HEK293 (cell line): Measurements from ENCODE around the gene PDGFC.

ENCODE experiments used
- CTCF ChIA-PET: fragments of 350-600 bp; formaldehyde crosslinking; extraction: SDS; loops from one replicate; lab custom pipeline; 2021; ENCODE audit warnings: antibody characterized with exemption; lab: Yijun Ruan, JAX
- POLR2A ChIA-PET: fragments of 300-600 bp; formaldehyde crosslinking; extraction: SDS; loops from one replicate; lab custom pipeline; 2020; ENCODE audit warnings: antibody characterized with exemption, inconsistent platforms; lab: Yijun Ruan, JAX
- H3K27ac ChIP-seq: fragments of 200-500 bp; sonication (Bioruptor generic); 2 replicates; pipeline ENCODE4 v1.5.1; 2014; ENCODE audit warnings: low read depth, low read length, control low read depth, inconsistent platforms; ENCODE audit errors: extremely low read depth
- H3K36me3 ChIP-seq, 2 experiments: fragments of 200-500 bp in 1 of 2; sonication (Bioruptor generic) in 1 of 2; 1 replicate in 1 of 2; 2 replicates in 1 of 2; pipeline ENCODE4 v1.5.1; 2014 to 2017; ENCODE audit warnings: inconsistent platforms in 2 of 2, low read length in 2 of 2; ENCODE audit not compliant: control insufficient read depth in 2 of 2, insufficient read depth in 1 of 2
- H3K4me1 ChIP-seq: fragments of 200-500 bp; sonication (Bioruptor generic); 2 replicates; pipeline ENCODE4 v1.5.1; 2014; ENCODE audit warnings: mild to moderate bottlenecking, low read length, inconsistent platforms; ENCODE audit not compliant: control insufficient read depth, insufficient read depth
- H3K4me3 ChIP-seq: 2 replicates; pipeline ENCODE4 v1.5.1; 2011; ENCODE audit warnings: low read depth, mild to moderate bottlenecking, control low read depth, low read length, moderate library complexity
- H3K9me3 ChIP-seq: fragments of 200-500 bp; sonication (Bioruptor generic); 2 replicates; pipeline ENCODE4 v1.5.1; 2014; ENCODE audit warnings: low read depth, low read length, inconsistent platforms; ENCODE audit not compliant: control insufficient read depth, insufficient read depth
- GFI1B ChIP-seq: fragments of 450-650 bp; formaldehyde crosslinking; IDR thresholded peaks from 2 replicates; pipeline ENCODE4 v1.5.1; 2016; ENCODE audit warnings: missing biosample characterization, missing genetic modification characterization
- KLF8 ChIP-seq: fragments of 450-650 bp; formaldehyde crosslinking; IDR thresholded peaks from 2 replicates; pipeline ENCODE4 v1.5.1; 2016; ENCODE audit warnings: missing biosample characterization, missing genetic modification characterization
- OSR2 ChIP-seq: fragments of 450-650 bp; formaldehyde crosslinking; IDR thresholded peaks from 2 replicates; pipeline ENCODE4 v1.5.1; 2016; ENCODE audit warnings: missing biosample characterization, missing genetic modification characterization
- WT1 ChIP-seq: fragments of 450-650 bp; formaldehyde crosslinking; IDR thresholded peaks from 2 replicates; pipeline ENCODE4 v1.5.1; 2016; ENCODE audit warnings: missing biosample characterization, missing genetic modification characterization
- ZBTB17 ChIP-seq: fragments of 450-650 bp; formaldehyde crosslinking; IDR thresholded peaks from 2 replicates; pipeline ENCODE4 v1.5.1; 2016; ENCODE audit warnings: missing biosample characterization, missing genetic modification characterization
- ZBTB20 ChIP-seq: fragments of 450-650 bp; formaldehyde crosslinking; IDR thresholded peaks from 2 replicates; pipeline ENCODE4 v1.5.1; 2016; ENCODE audit warnings: missing biosample characterization, missing genetic modification characterization
- ZBTB21 ChIP-seq: fragments of 450-650 bp; formaldehyde crosslinking; IDR thresholded peaks from 2 replicates; pipeline ENCODE4 v1.5.1; 2017; ENCODE audit warnings: missing biosample characterization, missing genetic modification characterization
- ZNF132 ChIP-seq: fragments of 450-650 bp; formaldehyde crosslinking; IDR thresholded peaks from 2 replicates; pipeline ENCODE4 v1.5.1; 2017; ENCODE audit warnings: missing biosample characterization, missing genetic modification characterization, borderline replicate concordance
- ZNF366 ChIP-seq: fragments of 450-650 bp; formaldehyde crosslinking; conservative IDR thresholded peaks from 2 replicates; pipeline ENCODE4 v1.5.1; 2016; ENCODE audit warnings: missing biosample characterization, missing genetic modification characterization
- ZNF501 ChIP-seq: fragments of 450-650 bp; formaldehyde crosslinking; IDR thresholded peaks from 2 replicates; pipeline ENCODE4 v1.5.1; 2016; ENCODE audit warnings: missing biosample characterization, missing genetic modification characterization
- ZNF558 ChIP-seq: fragments of 450-650 bp; formaldehyde crosslinking; IDR thresholded peaks from 2 replicates; pipeline ENCODE4 v1.5.1; 2016; ENCODE audit warnings: missing biosample characterization, missing genetic modification characterization
- ZNF600 ChIP-seq: fragments of 450-650 bp; formaldehyde crosslinking; IDR thresholded peaks from 2 replicates; pipeline ENCODE4 v1.5.1; 2016; ENCODE audit warnings: missing biosample characterization, missing genetic modification characterization
- ZNF623 ChIP-seq: fragments of 450-650 bp; formaldehyde crosslinking; IDR thresholded peaks from 2 replicates; pipeline ENCODE4 v1.5.1; 2016; ENCODE audit warnings: missing biosample characterization, missing genetic modification characterization
- ZNF626 ChIP-seq: fragments of 450-650 bp; sonication (Bioruptor Pico); formaldehyde crosslinking; IDR thresholded peaks from 2 replicates; pipeline ENCODE4 v1.5.1; 2018; ENCODE audit warnings: missing biosample characterization, missing genetic modification characterization, inconsistent platforms
- ZNF629 ChIP-seq: fragments of 450-650 bp; formaldehyde crosslinking; IDR thresholded peaks from 2 replicates; pipeline ENCODE4 v1.5.1; 2017; ENCODE audit warnings: missing biosample characterization, missing genetic modification characterization
- ZNF660 ChIP-seq: fragments of 450-650 bp; IDR thresholded peaks from 2 replicates; pipeline ENCODE4 v1.5.1; 2018; ENCODE audit warnings: missing biosample characterization, mild to moderate bottlenecking, missing genetic modification characterization
- ZNF707 ChIP-seq: fragments of 450-650 bp; formaldehyde crosslinking; IDR thresholded peaks from 2 replicates; pipeline ENCODE4 v1.5.1; 2016; ENCODE audit warnings: missing biosample characterization, missing genetic modification characterization
- ZSCAN16 ChIP-seq: fragments of 450-650 bp; formaldehyde crosslinking; IDR thresholded peaks from 2 replicates; pipeline ENCODE4 v1.5.1; 2016; ENCODE audit warnings: missing biosample characterization, missing genetic modification characterization
- ZSCAN23 ChIP-seq: fragments of 450-650 bp; formaldehyde crosslinking; IDR thresholded peaks from 2 replicates; pipeline ENCODE4 v1.5.1; 2016; ENCODE audit warnings: missing biosample characterization, missing genetic modification characterization
- TF ChIP-seq, protein P1 (sequence below): fragments of 450-650 bp; formaldehyde crosslinking; IDR thresholded peaks from 2 replicates; pipeline ENCODE4 v1.5.1; 2016; ENCODE audit warnings: missing biosample characterization, missing genetic modification characterization
- TF ChIP-seq, protein P2 (sequence below): fragments of 450-650 bp; formaldehyde crosslinking; IDR thresholded peaks from 2 replicates; pipeline ENCODE4 v1.5.1; 2016; ENCODE audit warnings: missing biosample characterization, missing genetic modification characterization
- TF ChIP-seq, protein P3 (sequence below): fragments of 450-650 bp; formaldehyde crosslinking; IDR thresholded peaks from 2 replicates; pipeline ENCODE4 v1.5.1; 2016; ENCODE audit warnings: missing biosample characterization, missing genetic modification characterization, borderline replicate concordance
- TF ChIP-seq, protein P4 (sequence below): fragments of 450-650 bp; formaldehyde crosslinking; IDR thresholded peaks from 2 replicates; pipeline ENCODE4 v1.5.1; 2016; ENCODE audit warnings: missing biosample characterization, missing genetic modification characterization
- TF ChIP-seq, protein P5 (sequence below): fragments of 450-650 bp; formaldehyde crosslinking; IDR thresholded peaks from 2 replicates; pipeline ENCODE4 v1.5.1; 2016; ENCODE audit warnings: missing biosample characterization, missing genetic modification characterization

Gene PDGFC

DNA sequence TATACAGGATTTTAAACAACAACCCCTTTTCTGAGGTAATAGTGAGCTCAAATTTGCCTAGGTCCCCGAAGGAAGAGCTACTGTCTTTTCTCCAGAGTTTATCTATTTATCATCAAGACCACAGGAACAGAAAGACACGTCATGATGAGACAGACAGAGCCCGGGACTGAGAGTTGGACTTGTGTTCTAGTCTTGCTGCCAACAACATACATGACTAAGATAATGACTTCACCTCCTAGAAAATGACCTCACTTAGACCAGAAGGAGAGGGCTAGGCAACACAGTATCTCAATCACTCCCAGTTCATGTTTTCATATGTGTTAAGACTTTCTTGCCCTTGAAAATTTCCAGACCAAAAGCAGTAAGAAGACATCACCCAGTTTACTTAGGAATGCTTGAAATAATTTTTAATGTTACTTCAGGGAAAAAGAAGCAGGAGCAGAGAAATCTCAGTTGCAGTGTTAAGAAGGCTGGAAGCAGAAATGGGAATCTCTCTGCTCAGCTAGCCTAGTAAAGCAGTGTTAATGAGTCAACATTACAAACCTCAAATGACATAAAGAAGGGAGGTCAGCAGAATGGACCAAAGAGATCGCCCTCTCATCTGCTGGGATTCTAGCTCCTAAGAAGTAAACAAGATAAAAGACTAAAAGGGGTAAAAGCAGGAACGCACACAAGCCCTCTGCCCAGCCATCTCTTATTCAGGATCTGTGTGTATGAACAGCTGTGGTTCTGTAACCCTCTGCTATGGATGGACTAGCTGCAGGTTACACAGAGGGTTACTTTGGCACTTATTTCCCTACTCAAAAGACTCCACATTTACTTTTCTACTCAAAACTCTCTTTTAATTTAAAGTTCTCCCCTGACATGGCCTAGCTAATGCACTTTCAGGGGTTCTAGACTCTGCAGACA is 24.8 kb downstream of the PDGFC start:
- H3K9me3 ChIP-seq = no peaks in the 10 kb centered on the region
- peak overlapping the region; percentile 46 for H3K27ac ChIP-seq
- H3K4me3 ChIP-seq = no peak overlapping the region
- ChIA-PET POLR2A (no interaction called here), CTCF (interaction anchor here (0.7 to 1.5 kb wide), 2 partner anchors 21 to 1558 kb away, joined by 3 read pairs; no protein-coding TSS in a partner anchor)
- peaks cover 61% of the 10 kb centered on the region for H3K4me1 ChIP-seq
- no peaks in the 10 kb centered on the region for H3K36me3 ChIP-seq
- TF ChIP-seq KLF8 (tag by site-specific recombination) (peak; percentile 45; the same call in 1 of the 2 replicates), ZSCAN16 (tag by site-specific recombination) (no peak), ZNF629 (peak; percentile 96), ZBTB21 (tag by site-specific recombination) (peak; percentile 86), ZNF366 (tag by site-specific recombination) (peak; percentile 89), ZSCAN23 (tag by site-specific recombination) (no peak), ZBTB17 (tag by site-specific recombination) (no peak), WT1 (peak; percentile 22; the same call in 1 of the 2 replicates), ZNF626 (tag by site-specific recombination) (no peak), ZNF501 (tag by site-specific recombination) (peak; percentile 50; the same call in 1 of the 2 replicates), ZBTB20 (peak; percentile 71), ZNF660 (peak; percentile 86), GFI1B (tag by site-specific recombination) (0 out of 2 replicates have a peak, but pooled peaks have one; percentile 7), ZNF600 (peak; percentile 11; the same call in 1 of the 2 replicates), ZNF623 (no peak), ZNF707 (tag by site-specific recombination) (no peak), ZNF558 (tag by site-specific recombination) (peak; percentile 79), ZNF132 (tag by site-specific recombination) (no peak), OSR2 (tag by site-specific recombination) (peak; percentile 41; the same call in 1 of the 2 replicates)
- TF ChIP-seq, protein P1, sequence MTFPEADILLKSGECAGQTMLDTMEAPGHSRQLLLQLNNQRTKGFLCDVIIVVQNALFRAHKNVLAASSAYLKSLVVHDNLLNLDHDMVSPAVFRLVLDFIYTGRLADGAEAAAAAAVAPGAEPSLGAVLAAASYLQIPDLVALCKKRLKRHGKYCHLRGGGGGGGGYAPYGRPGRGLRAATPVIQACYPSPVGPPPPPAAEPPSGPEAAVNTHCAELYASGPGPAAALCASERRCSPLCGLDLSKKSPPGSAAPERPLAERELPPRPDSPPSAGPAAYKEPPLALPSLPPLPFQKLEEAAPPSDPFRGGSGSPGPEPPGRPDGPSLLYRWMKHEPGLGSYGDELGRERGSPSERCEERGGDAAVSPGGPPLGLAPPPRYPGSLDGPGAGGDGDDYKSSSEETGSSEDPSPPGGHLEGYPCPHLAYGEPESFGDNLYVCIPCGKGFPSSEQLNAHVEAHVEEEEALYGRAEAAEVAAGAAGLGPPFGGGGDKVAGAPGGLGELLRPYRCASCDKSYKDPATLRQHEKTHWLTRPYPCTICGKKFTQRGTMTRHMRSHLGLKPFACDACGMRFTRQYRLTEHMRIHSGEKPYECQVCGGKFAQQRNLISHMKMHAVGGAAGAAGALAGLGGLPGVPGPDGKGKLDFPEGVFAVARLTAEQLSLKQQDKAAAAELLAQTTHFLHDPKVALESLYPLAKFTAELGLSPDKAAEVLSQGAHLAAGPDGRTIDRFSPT (tag by site-specific recombination) = peak; percentile 89
- TF ChIP-seq, protein P2, sequence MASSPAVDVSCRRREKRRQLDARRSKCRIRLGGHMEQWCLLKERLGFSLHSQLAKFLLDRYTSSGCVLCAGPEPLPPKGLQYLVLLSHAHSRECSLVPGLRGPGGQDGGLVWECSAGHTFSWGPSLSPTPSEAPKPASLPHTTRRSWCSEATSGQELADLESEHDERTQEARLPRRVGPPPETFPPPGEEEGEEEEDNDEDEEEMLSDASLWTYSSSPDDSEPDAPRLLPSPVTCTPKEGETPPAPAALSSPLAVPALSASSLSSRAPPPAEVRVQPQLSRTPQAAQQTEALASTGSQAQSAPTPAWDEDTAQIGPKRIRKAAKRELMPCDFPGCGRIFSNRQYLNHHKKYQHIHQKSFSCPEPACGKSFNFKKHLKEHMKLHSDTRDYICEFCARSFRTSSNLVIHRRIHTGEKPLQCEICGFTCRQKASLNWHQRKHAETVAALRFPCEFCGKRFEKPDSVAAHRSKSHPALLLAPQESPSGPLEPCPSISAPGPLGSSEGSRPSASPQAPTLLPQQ (tag by site-specific recombination) = peak; percentile 31
- TF ChIP-seq, protein P3, sequence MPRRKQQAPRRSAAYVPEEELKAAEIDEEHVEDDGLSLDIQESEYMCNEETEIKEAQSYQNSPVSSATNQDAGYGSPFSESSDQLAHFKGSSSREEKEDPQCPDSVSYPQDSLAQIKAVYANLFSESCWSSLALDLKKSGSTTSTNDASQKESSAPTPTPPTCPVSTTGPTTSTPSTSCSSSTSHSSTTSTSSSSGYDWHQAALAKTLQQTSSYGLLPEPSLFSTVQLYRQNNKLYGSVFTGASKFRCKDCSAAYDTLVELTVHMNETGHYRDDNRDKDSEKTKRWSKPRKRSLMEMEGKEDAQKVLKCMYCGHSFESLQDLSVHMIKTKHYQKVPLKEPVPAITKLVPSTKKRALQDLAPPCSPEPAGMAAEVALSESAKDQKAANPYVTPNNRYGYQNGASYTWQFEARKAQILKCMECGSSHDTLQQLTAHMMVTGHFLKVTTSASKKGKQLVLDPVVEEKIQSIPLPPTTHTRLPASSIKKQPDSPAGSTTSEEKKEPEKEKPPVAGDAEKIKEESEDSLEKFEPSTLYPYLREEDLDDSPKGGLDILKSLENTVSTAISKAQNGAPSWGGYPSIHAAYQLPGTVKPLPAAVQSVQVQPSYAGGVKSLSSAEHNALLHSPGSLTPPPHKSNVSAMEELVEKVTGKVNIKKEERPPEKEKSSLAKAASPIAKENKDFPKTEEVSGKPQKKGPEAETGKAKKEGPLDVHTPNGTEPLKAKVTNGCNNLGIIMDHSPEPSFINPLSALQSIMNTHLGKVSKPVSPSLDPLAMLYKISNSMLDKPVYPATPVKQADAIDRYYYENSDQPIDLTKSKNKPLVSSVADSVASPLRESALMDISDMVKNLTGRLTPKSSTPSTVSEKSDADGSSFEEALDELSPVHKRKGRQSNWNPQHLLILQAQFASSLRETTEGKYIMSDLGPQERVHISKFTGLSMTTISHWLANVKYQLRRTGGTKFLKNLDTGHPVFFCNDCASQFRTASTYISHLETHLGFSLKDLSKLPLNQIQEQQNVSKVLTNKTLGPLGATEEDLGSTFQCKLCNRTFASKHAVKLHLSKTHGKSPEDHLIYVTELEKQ (tag by site-specific recombination) = no peak
- TF ChIP-seq, protein P4, sequence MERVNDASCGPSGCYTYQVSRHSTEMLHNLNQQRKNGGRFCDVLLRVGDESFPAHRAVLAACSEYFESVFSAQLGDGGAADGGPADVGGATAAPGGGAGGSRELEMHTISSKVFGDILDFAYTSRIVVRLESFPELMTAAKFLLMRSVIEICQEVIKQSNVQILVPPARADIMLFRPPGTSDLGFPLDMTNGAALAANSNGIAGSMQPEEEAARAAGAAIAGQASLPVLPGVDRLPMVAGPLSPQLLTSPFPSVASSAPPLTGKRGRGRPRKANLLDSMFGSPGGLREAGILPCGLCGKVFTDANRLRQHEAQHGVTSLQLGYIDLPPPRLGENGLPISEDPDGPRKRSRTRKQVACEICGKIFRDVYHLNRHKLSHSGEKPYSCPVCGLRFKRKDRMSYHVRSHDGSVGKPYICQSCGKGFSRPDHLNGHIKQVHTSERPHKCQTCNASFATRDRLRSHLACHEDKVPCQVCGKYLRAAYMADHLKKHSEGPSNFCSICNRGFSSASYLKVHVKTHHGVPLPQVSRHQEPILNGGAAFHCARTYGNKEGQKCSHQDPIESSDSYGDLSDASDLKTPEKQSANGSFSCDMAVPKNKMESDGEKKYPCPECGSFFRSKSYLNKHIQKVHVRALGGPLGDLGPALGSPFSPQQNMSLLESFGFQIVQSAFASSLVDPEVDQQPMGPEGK (tag by site-specific recombination) = peak; percentile 22; the same call in 1 of the 2 replicates
- TF ChIP-seq, protein P5, sequence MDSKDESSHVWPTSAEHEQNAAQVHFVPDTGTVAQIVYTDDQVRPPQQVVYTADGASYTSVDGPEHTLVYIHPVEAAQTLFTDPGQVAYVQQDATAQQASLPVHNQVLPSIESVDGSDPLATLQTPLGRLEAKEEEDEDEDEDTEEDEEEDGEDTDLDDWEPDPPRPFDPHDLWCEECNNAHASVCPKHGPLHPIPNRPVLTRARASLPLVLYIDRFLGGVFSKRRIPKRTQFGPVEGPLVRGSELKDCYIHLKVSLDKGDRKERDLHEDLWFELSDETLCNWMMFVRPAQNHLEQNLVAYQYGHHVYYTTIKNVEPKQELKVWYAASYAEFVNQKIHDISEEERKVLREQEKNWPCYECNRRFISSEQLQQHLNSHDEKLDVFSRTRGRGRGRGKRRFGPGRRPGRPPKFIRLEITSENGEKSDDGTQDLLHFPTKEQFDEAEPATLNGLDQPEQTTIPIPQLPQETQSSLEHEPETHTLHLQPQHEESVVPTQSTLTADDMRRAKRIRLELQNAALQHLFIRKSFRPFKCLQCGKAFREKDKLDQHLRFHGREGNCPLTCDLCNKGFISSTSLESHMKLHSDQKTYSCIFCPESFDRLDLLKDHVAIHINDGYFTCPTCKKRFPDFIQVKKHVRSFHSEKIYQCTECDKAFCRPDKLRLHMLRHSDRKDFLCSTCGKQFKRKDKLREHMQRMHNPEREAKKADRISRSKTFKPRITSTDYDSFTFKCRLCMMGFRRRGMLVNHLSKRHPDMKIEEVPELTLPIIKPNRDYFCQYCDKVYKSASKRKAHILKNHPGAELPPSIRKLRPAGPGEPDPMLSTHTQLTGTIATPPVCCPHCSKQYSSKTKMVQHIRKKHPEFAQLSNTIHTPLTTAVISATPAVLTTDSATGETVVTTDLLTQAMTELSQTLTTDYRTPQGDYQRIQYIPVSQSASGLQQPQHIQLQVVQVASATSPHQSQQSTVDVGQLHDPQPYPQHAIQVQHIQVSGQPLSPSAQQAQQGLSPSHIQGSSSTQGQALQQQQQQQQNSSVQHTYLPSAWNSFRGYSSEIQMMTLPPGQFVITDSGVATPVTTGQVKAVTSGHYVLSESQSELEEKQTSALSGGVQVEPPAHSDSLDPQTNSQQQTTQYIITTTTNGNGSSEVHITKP (tag by site-specific recombination) = 0 out of 2 replicates have a peak, but pooled peaks have one; percentile 34
